Measurements from ENCODE around the gene CACNA2D2. TPM values are rescaled to one million over a fixed set of nuclear protein-coding genes. Genes with fewer than 3 reads are reported as not detected.

CACNA2D2 gene
- total RNA-seq, 1 donor from 2014 or later = under 0.01 TPM

GRCh38 chr3:50347187-50347813 lies 156.1 kb downstream of the CACNA2D2 start:
- peak in 1 of 2 donors; percentile 78 for DNase-seq (ENCODE audit: low read depth in 2 of 2)

- DNase-seq (ENCODE audit: low read depth in 2 of 2) = no peak
These were observed 157.7 kb downstream of the CACNA2D2 start, which contains the start of gene ZMYND10 for GRCh38 chr3:50345586-50346234. Gene ZMYND10 (minus strand): TSS chr3:50345732. CDS start chr3:50345579, 153 bp downstream.

GRCh38 chr3:50345008-50345407 lies 158.4 kb downstream of the CACNA2D2 start:
- DNase-seq (ENCODE audit: low read depth in 2 of 2) = no peak

- DNase-seq (ENCODE audit: low read depth in 2 of 2) = no peak
These were observed 160.4 kb downstream of the CACNA2D2 start for GRCh38 chr3:50342813-50343633.

GRCh38 chr3:50341996-50342650 lies 161.3 kb downstream of the CACNA2D2 start:
- DNase-seq (ENCODE audit: low read depth in 2 of 2) = no peak

GRCh38 chr3:50341537-50341936 lies 161.9 kb downstream of the CACNA2D2 start:
- DNase-seq (ENCODE audit: low read depth in 2 of 2) = no peak

- DNase-seq (ENCODE audit: low read depth in 2 of 2) = no peak
These were observed 162.7 kb downstream of the CACNA2D2 start, which contains the start of gene RASSF1 for GRCh38 chr3:50340448-50341329. Gene RASSF1 (minus strand): TSS chr3:50340836. CDS start chr3:50340805, 31 bp downstream.

- DNase-seq (ENCODE audit: low read depth in 2 of 2) = no peak
These were observed 163.3 kb downstream of the CACNA2D2 start for GRCh38 chr3:50340147-50340447.

GRCh38 chr3:50339485-50340146 lies 163.8 kb downstream of the CACNA2D2 start:
- DNase-seq (ENCODE audit: low read depth in 2 of 2) = no peak

- no peak for DNase-seq (ENCODE audit: low read depth in 2 of 2)
These were observed 164.5 kb downstream of the CACNA2D2 start for GRCh38 chr3:50338965-50339364.

GRCh38 chr3:50337175-50337861 lies 166.1 kb downstream of the CACNA2D2 start:
- DNase-seq (ENCODE audit: low read depth in 2 of 2) = peak; percentile 97 to 99

- DNase-seq (ENCODE audit: low read depth in 2 of 2) = peak in 1 of 2 donors; percentile 36
These were observed 166.8 kb downstream of the CACNA2D2 start for GRCh38 chr3:50336452-50337174.

- peak in 1 of 2 donors; percentile 65 for DNase-seq (ENCODE audit: low read depth in 2 of 2)
These were observed 168.9 kb downstream of the CACNA2D2 start for GRCh38 chr3:50334339-50335075.

- DNase-seq (ENCODE audit: low read depth in 2 of 2) = peak in 1 of 2 donors; percentile 88
These were observed 169.6 kb downstream of the CACNA2D2 start for GRCh38 chr3:50333744-50334328.

- no peak for DNase-seq (ENCODE audit: low read depth in 2 of 2)
These were observed 172.0 kb downstream of the CACNA2D2 start for GRCh38 chr3:50331364-50331907.

- DNase-seq (ENCODE audit: low read depth in 2 of 2) = no peak
These were observed 173.1 kb downstream of the CACNA2D2 start for GRCh38 chr3:50330330-50330729.

GRCh38 chr3:50327943-50328691 lies 175.3 kb downstream of the CACNA2D2 start, which contains the start of gene TUSC2:
Gene TUSC2 (minus strand): TSS chr3:50328223. CDS start chr3:50328099, 124 bp downstream.
- DNase-seq (ENCODE audit: low read depth in 2 of 2) = peak; percentile 93 to 98
